ENCODE measurements around the gene SDK1.

GRCh38 chr7:3280445-3280844 is 20.6 kb upstream of the SDK1 start:
- TF ChIP-seq POLR2A (IDR thresholded peaks at IDR 0.05; ENCODE audit: low read length) (no peak), GATA1 (IDR thresholded peaks at IDR 0.05; ENCODE audit: low read depth, low read length) (no peak)
